GM19023 (cell line): Measurements from ENCODE around the gene STXBP6.
"Not testable (repeated sequence)": the region's sequence is repeated elsewhere in the genome, so short reads cannot be mapped to it uniquely, and the experiment has no call there.

Experiments used
- ATAC-seq: cut with Tn5 transposase; IDR thresholded peaks from one replicate; pipeline ENCODE4 v1.9.1; 2021; ENCODE audit warnings: mild to moderate bottlenecking, moderate library complexity; ENCODE audit not compliant: unreplicated experiment

Gene STXBP6

GRCh38 chr14:24813819-24814259 is 236.1 kb downstream of the STXBP6 start:
- ATAC-seq, result no peak

GRCh38 chr14:24813089-24813815 is 236.7 kb downstream of the STXBP6 start:
- ATAC-seq, result no peak

GRCh38 chr14:24809135-24809534 is 240.8 kb downstream of the STXBP6 start:
- no peak for ATAC-seq

GRCh38 chr14:24808412-24808811 is 241.5 kb downstream of the STXBP6 start:
- no peak for ATAC-seq

- peak; percentile 59 for ATAC-seq
Measured at GRCh38 chr14:24806061-24806678, 243.8 kb downstream of the STXBP6 start.

GRCh38 chr14:24804552-24805212 is 245.3 kb downstream of the STXBP6 start:
- ATAC-seq, result no peak

GRCh38 chr14:24803933-24804494 is 245.9 kb downstream of the STXBP6 start:
- no peak for ATAC-seq

GRCh38 chr14:24803426-24803825 is 246.5 kb downstream of the STXBP6 start:
- ATAC-seq, result not testable (repeated sequence)

- no peak for ATAC-seq
Measured at GRCh38 chr14:24802236-24802635, 247.7 kb downstream of the STXBP6 start.

- ATAC-seq, result no peak
Measured at GRCh38 chr14:24801024-24801423, 248.9 kb downstream of the STXBP6 start.

- peak; percentile 70 for ATAC-seq
Measured at GRCh38 chr14:24798911-24799462, 251.0 kb downstream of the STXBP6 start.

GRCh38 chr14:24795406-24795805 is 254.5 kb downstream of the STXBP6 start:
- ATAC-seq, result no peak

GRCh38 chr14:24794644-24795305 is 255.2 kb downstream of the STXBP6 start:
- ATAC-seq, result no peak

GRCh38 chr14:24790196-24790595 is 259.8 kb downstream of the STXBP6 start:
- no peak for ATAC-seq

- no peak for ATAC-seq
Measured at GRCh38 chr14:24789378-24789884, 260.5 kb downstream of the STXBP6 start.

- no peak for ATAC-seq
Measured at GRCh38 chr14:24785698-24786097, 264.2 kb downstream of the STXBP6 start.

GRCh38 chr14:24784981-24785380 is 265.0 kb downstream of the STXBP6 start:
- ATAC-seq, result no peak

GRCh38 chr14:24783791-24784190 is 266.2 kb downstream of the STXBP6 start:
- no peak for ATAC-seq

GRCh38 chr14:24780281-24780680 is 269.7 kb downstream of the STXBP6 start:
- ATAC-seq, result no peak

- ATAC-seq, result no peak
Measured at GRCh38 chr14:24777678-24778077, 272.3 kb downstream of the STXBP6 start.

GRCh38 chr14:24775950-24776349 is 274.0 kb downstream of the STXBP6 start:
- ATAC-seq, result no peak
